ENCODE results near the gene KBTBD12.
"Not testable (repeated sequence)": the region's sequence is repeated elsewhere in the genome, so short reads cannot be mapped to it uniquely, and the experiment has no call there.

KBTBD12 gene

GRCh38 chr3:127915115-127915936, at the start of gene KBTBD12:
Gene KBTBD12, plus strand, starts transcription at chr3:127915232. Its CDS starts 7,830 bp downstream, at chr3:127923062.
- no peak for DNase-seq (ENCODE audit: extremely low spot score)
- no peak for TF ChIP-seq BHLHE40 (IDR thresholded peaks at IDR 0.05; ENCODE audit: borderline replicate concordance)
- no peak for TF ChIP-seq NFRKB (IDR thresholded peaks at IDR 0.05)
- no peak for TF ChIP-seq SP1 (IDR thresholded peaks at IDR 0.05)
- no peak for TF ChIP-seq ELF4 (IDR thresholded peaks at IDR 0.05)
- no peak for TF ChIP-seq HDGF (IDR thresholded peaks at IDR 0.05; ENCODE audit: borderline replicate concordance)
- TF ChIP-seq FOXK2 (IDR thresholded peaks at IDR 0.05), result no peak
- TF ChIP-seq FOXM1 (IDR thresholded peaks at IDR 0.05; ENCODE audit: borderline replicate concordance), result no peak
- no peak for TF ChIP-seq LEF1 (IDR thresholded peaks at IDR 0.05; ENCODE audit: borderline replicate concordance)
- no peak for TF ChIP-seq PKNOX1 (IDR thresholded peaks at IDR 0.05)
- no peak for TF ChIP-seq FOXA1 (IDR thresholded peaks at IDR 0.05)
- no peak for TF ChIP-seq L3MBTL2 (conservative IDR thresholded peaks at IDR 0.05)
- TF ChIP-seq ZNF384 (IDR thresholded peaks at IDR 0.05), result no peak
- TF ChIP-seq CTBP1 (IDR thresholded peaks at IDR 0.05; ENCODE audit: borderline replicate concordance), result no peak
- no peak for TF ChIP-seq TARDBP (IDR thresholded peaks at IDR 0.05)
- no peak for TF ChIP-seq SUZ12 (IDR thresholded peaks at IDR 0.05)
- no peak for TF ChIP-seq ARNT (IDR thresholded peaks at IDR 0.05)
- ChIA-PET CTCF (no interaction called here), POLR2A (no interaction called here)

- ChIA-PET POLR2A (no interaction called here), CTCF (no interaction called here)
- no peak for DNase-seq (ENCODE audit: extremely low spot score)
- TF ChIP-seq HDGF (IDR thresholded peaks at IDR 0.05; ENCODE audit: borderline replicate concordance) (no peak), BHLHE40 (IDR thresholded peaks at IDR 0.05; ENCODE audit: borderline replicate concordance) (no peak), PKNOX1 (IDR thresholded peaks at IDR 0.05) (no peak), FOXA1 (IDR thresholded peaks at IDR 0.05) (no peak), FOXK2 (IDR thresholded peaks at IDR 0.05) (no peak), CTBP1 (IDR thresholded peaks at IDR 0.05; ENCODE audit: borderline replicate concordance) (no peak), L3MBTL2 (conservative IDR thresholded peaks at IDR 0.05) (no peak), TARDBP (IDR thresholded peaks at IDR 0.05) (no peak), ZNF384 (IDR thresholded peaks at IDR 0.05) (no peak), NFRKB (IDR thresholded peaks at IDR 0.05) (no peak), SUZ12 (IDR thresholded peaks at IDR 0.05) (no peak), LEF1 (IDR thresholded peaks at IDR 0.05; ENCODE audit: borderline replicate concordance) (no peak), ELF4 (IDR thresholded peaks at IDR 0.05) (no peak), SP1 (IDR thresholded peaks at IDR 0.05) (no peak), ARNT (IDR thresholded peaks at IDR 0.05) (no peak), FOXM1 (IDR thresholded peaks at IDR 0.05; ENCODE audit: borderline replicate concordance) (no peak)
These were observed 49.1 kb upstream of the KBTBD12 start for GRCh38 chr3:127865941-127866340.

- CTCF ChIA-PET, result no interaction called here
- POLR2A ChIA-PET, result no interaction called here
- TF ChIP-seq ARNT (IDR thresholded peaks at IDR 0.05) (no peak), L3MBTL2 (conservative IDR thresholded peaks at IDR 0.05) (no peak), NFRKB (IDR thresholded peaks at IDR 0.05) (no peak)
- no peak for DNase-seq (ENCODE audit: extremely low spot score)
These were observed 47.6 kb upstream of the KBTBD12 start for GRCh38 chr3:127867412-127867811.

GRCh38 chr3:127867986-127868385, 47.0 kb upstream of the KBTBD12 start:
- ChIA-PET POLR2A (interaction anchor here (0.6 kb wide), 1 partner anchor 71 kb away, joined by 3 read pairs; no protein-coding TSS in a partner anchor), CTCF (no interaction called here)
- TF ChIP-seq L3MBTL2 (conservative IDR thresholded peaks at IDR 0.05) (no peak), TARDBP (IDR thresholded peaks at IDR 0.05) (no peak), ARNT (IDR thresholded peaks at IDR 0.05) (no peak), CTBP1 (IDR thresholded peaks at IDR 0.05; ENCODE audit: borderline replicate concordance) (no peak)
- no peak for DNase-seq (ENCODE audit: extremely low spot score)

- TF ChIP-seq SP1 (IDR thresholded peaks at IDR 0.05), result no peak
- no peak for TF ChIP-seq ARNT (IDR thresholded peaks at IDR 0.05)
- no peak for TF ChIP-seq HDGF (IDR thresholded peaks at IDR 0.05; ENCODE audit: borderline replicate concordance)
- no peak for TF ChIP-seq FOXA1 (IDR thresholded peaks at IDR 0.05)
- no peak for TF ChIP-seq CTBP1 (IDR thresholded peaks at IDR 0.05; ENCODE audit: borderline replicate concordance)
- no peak for TF ChIP-seq BHLHE40 (IDR thresholded peaks at IDR 0.05; ENCODE audit: borderline replicate concordance)
- TF ChIP-seq ZNF384 (IDR thresholded peaks at IDR 0.05), result no peak
- no peak for TF ChIP-seq NFRKB (IDR thresholded peaks at IDR 0.05)
- TF ChIP-seq LEF1 (IDR thresholded peaks at IDR 0.05; ENCODE audit: borderline replicate concordance), result no peak
- no peak for TF ChIP-seq TARDBP (IDR thresholded peaks at IDR 0.05)
- TF ChIP-seq FOXK2 (IDR thresholded peaks at IDR 0.05), result no peak
- no peak for TF ChIP-seq SUZ12 (IDR thresholded peaks at IDR 0.05)
- no peak for TF ChIP-seq L3MBTL2 (conservative IDR thresholded peaks at IDR 0.05)
- TF ChIP-seq FOXM1 (IDR thresholded peaks at IDR 0.05; ENCODE audit: borderline replicate concordance), result no peak
- TF ChIP-seq PKNOX1 (IDR thresholded peaks at IDR 0.05), result no peak
- TF ChIP-seq ELF4 (IDR thresholded peaks at IDR 0.05), result no peak
- DNase-seq (ENCODE audit: extremely low spot score), result no peak
- CTCF ChIA-PET, result no interaction called here
- POLR2A ChIA-PET, result no interaction called here
These were observed 44.9 kb upstream of the KBTBD12 start for GRCh38 chr3:127870156-127870555.

- CTCF ChIA-PET; POLR2A ChIA-PET; DNase-seq (ENCODE audit: extremely low spot score): not testable (repeated sequence)
These were observed 40.9 kb upstream of the KBTBD12 start for GRCh38 chr3:127874097-127874496.
